ENCODE data around the gene NRCAM. TPM values are rescaled to one million over a fixed set of nuclear protein-coding genes. Genes with fewer than 3 reads are reported as not detected.

The NRCAM gene
- total and polyA plus RNA-seq, 10 of the 15 experiments (the other 5 are each of a cell fraction or from before 2014, with no cell fraction given), result 0.30 to 2.0 (median 1.0) TPM

- ChIA-PET POLR2A (no interaction called here), RAD21 (ENCODE audit: unreplicated experiment) (interaction anchor here (1.2 kb wide), 1 partner anchor 53 kb away, joined by 3 read pairs; no protein-coding TSS in a partner anchor), SMC1A (ENCODE audit: uncharacterized antibody, unreplicated experiment) (interaction anchor here (0.8 to 1.6 kb wide), 3 partner anchors 8 to 193 kb away, joined by 3 to 4 read pairs (median 3); no protein-coding TSS in a partner anchor), CTCF (no interaction called here)
- in situ Hi-C loops (cut with MboI) (no loop called here), intact Hi-C loops (cut with micrococcal nuclease; ENCODE audit: unreplicated experiment) (no loop called here)
- Histone ChIP-seq H3K9me3 (replicated peaks; ENCODE audit: control insufficient read depth, insufficient read depth, low read length) (no peaks in the 10 kb centered on the region; the same call in 2 of the 3 replicates), H2AFZ (ENCODE audit: control insufficient read depth, low read depth, low read length) (no peak overlapping the region), H3K4me1 (ENCODE audit: control insufficient read depth, insufficient read depth, low read length) (peaks cover 5% of the 10 kb centered on the region), H3K4me3 (no peak overlapping the region), H3K27me3 (replicated peaks in 1 of 2; ENCODE audit: control insufficient read depth in 2 of 2, insufficient read depth in 2 of 2, low read length in 1 of 2) (peaks cover 0 to 2% of the 10 kb centered on the region in 2 experiments; a peak in 1 of 4 replicates), H3K9ac (ENCODE audit: control insufficient read depth, insufficient read depth, low read length) (no peak overlapping the region), H3K79me2 (ENCODE audit: control insufficient read depth, insufficient read depth, low read length) (no peaks in the 10 kb centered on the region), H3K36me3 (ENCODE audit: control insufficient read depth in 2 of 2, insufficient read depth in 2 of 2, low read length in 1 of 2) (no peaks in the 10 kb centered on the region), H3K4me2 (ENCODE audit: control insufficient read depth, insufficient read depth) (no peak overlapping the region), H4K20me1 (ENCODE audit: control insufficient read depth, insufficient read depth) (no peaks in the 10 kb centered on the region), H3K27ac (ENCODE audit: control insufficient read depth, insufficient read depth) (no peak overlapping the region)
- BruUV-seq (replicated peaks), result no TSS peak
- TF ChIP-seq ZNF207 (IDR thresholded peaks at IDR 0.05; ENCODE audit: borderline replicate concordance), result no peak
- TF ChIP-seq FOXM1 (IDR thresholded peaks at IDR 0.05; ENCODE audit: low read depth, low read length), result no peak
- no peak for TF ChIP-seq MYC (IDR thresholded peaks at IDR 0.05; ENCODE audit: insufficient read depth, insufficient read length, insufficient replicate concordance, low read length, severe bottlenecking)
- no peak for TF ChIP-seq SREBF2 (IDR thresholded peaks at IDR 0.05; ENCODE audit: low read length)
- TF ChIP-seq, protein P1, sequence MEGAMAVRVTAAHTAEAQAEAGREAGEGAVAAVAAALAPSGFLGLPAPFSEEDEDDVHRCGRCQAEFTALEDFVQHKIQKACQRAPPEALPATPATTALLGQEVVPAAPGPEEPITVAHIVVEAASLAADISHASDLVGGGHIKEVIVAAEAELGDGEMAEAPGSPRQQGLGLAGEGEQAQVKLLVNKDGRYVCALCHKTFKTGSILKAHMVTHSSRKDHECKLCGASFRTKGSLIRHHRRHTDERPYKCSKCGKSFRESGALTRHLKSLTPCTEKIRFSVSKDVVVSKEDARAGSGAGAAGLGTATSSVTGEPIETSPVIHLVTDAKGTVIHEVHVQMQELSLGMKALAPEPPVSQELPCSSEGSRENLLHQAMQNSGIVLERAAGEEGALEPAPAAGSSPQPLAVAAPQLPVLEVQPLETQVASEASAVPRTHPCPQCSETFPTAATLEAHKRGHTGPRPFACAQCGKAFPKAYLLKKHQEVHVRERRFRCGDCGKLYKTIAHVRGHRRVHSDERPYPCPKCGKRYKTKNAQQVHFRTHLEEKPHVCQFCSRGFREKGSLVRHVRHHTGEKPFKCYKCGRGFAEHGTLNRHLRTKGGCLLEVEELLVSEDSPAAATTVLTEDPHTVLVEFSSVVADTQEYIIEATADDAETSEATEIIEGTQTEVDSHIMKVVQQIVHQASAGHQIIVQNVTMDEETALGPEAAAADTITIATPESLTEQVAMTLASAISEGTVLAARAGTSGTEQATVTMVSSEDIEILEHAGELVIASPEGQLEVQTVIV (IDR thresholded peaks at IDR 0.05; ENCODE audit: borderline replicate concordance, partially characterized antibody), result no peak
- no peak for TF ChIP-seq IKZF2 (IDR thresholded peaks at IDR 0.05)
- TF ChIP-seq, protein P2, sequence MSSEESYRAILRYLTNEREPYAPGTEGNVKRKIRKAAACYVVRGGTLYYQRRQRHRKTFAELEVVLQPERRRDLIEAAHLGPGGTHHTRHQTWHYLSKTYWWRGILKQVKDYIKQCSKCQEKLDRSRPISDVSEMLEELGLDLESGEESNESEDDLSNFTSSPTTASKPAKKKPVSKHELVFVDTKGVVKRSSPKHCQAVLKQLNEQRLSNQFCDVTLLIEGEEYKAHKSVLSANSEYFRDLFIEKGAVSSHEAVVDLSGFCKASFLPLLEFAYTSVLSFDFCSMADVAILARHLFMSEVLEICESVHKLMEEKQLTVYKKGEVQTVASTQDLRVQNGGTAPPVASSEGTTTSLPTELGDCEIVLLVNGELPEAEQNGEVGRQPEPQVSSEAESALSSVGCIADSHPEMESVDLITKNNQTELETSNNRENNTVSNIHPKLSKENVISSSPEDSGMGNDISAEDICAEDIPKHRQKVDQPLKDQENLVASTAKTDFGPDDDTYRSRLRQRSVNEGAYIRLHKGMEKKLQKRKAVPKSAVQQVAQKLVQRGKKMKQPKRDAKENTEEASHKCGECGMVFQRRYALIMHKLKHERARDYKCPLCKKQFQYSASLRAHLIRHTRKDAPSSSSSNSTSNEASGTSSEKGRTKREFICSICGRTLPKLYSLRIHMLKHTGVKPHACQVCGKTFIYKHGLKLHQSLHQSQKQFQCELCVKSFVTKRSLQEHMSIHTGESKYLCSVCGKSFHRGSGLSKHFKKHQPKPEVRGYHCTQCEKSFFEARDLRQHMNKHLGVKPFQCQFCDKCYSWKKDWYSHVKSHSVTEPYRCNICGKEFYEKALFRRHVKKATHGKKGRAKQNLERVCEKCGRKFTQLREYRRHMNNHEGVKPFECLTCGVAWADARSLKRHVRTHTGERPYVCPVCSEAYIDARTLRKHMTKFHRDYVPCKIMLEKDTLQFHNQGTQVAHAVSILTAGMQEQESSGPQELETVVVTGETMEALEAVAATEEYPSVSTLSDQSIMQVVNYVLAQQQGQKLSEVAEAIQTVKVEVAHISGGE (CRISPR knock-in tag; IDR thresholded peaks at IDR 0.05), result no peak
- TF ChIP-seq EP300 (IDR thresholded peaks at IDR 0.05; ENCODE audit: borderline replicate concordance in 1 of 2, control insufficient read depth in 1 of 2, low read depth in 2 of 2, low read length in 2 of 2), result no peak
- no peak for TF ChIP-seq NR2F1 (conservative IDR thresholded peaks at IDR 0.05)
- TF ChIP-seq IKZF1 (conservative IDR thresholded peaks at IDR 0.05), result no peak
- no peak for TF ChIP-seq SP1 (IDR thresholded peaks at IDR 0.05; ENCODE audit: low read depth, low read length)
- no peak for FAIRE-seq
- no peak; the same call in 2 of the 3 replicates for ATAC-seq
- no peak for DNase-seq (ENCODE audit: low read depth, low spot score)
Measured at GRCh38 chr7:108376206-108376605, 80.0 kb downstream of the NRCAM start.
